SHP77 (cell line): ENCODE results near the gene DPEP3.
"Not testable (repeated sequence)": the region's sequence is repeated elsewhere in the genome, so short reads cannot be mapped to it uniquely, and the experiment has no call there.

Experiments used
- DNase-seq, 2 experiments: peaks; one replicate each; lab custom pipeline; 2025; lab: John Stamatoyannopoulos, UW

Gene DPEP3

DNA sequence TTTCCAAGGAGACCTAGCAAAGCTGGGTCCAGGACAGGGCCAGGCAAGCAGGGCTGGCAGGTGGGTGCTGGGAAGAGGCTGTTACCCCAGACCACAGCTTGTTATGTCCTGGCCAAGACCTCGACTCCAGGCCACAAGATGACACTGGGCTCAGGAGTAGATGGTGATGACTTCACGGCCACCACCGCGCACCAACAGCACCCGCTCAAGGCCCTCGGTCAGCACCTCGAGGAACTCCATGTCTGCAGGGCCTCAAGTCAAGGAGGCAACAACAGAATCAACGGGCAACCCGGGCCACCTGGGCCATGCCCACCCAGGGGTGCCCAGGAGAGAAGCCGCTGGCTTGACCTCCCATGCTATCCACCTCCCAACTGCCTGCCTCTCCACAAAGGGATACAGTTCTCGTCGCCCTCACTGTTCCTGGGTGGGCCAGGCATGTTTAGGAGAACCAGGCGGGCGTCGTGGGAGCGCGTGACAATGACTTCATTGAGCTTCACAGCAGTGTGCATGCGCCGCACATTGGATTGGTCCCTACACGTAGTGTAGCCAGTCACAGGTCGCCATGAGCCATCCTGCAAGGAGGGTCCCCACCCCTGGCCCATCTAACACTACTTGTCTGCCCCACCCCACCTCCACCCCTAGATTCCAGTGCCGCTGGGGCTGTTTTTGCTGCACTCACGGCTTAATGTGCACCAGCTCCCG is 35.5 kb downstream of the DPEP3 start:
- no peak for DNase-seq

DNA sequence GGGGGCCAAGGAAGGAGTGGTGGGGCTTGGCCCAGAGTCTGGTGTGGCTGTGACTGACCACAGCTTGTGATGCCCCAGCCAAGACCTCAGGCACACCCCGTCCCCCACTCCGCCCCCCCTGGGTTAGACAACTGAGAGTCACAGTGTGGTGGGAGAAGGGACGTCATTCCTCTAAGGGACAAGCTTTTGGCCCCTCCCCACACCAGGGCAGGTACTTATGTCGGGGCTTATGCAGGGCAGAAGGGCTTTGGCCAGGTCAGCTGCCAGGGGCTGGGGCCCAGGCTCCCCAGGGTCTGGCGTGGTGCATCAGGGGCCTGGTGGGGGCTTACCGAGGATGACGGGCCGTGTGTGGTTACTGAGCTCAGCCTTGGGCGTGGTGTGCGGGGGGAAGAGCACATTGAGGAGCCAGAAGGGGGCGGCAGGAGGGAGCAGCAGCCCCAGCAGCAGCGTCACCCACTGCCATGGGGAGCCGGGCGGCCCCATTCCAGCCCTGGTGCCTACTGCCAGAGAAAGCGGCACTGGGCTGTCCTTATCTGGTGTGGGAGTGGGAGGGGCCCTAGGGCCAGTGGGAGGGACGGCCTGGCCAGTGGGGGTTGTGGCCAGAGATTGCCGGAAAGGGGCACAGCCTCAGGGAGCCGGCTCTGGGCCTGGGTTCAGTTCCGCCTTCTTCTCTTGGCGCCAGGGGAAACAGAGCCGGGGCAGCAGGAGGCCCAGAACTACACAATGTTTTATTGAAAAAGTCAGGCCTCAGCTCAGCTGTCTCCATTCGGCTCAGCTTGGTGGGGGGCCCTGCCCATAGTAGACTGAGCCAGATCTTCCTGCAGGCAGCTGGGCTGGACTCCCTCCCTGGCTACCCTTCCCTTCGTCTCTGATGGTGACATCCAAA is 36.4 kb downstream of the DPEP3 start, which contains the start of gene LCAT:
Gene LCAT (minus strand): TSS at position 502 of the 886 bp plus-strand sequence. CDS start 19 bp downstream, at position 483.
- DNase-seq: no peak

DNA sequence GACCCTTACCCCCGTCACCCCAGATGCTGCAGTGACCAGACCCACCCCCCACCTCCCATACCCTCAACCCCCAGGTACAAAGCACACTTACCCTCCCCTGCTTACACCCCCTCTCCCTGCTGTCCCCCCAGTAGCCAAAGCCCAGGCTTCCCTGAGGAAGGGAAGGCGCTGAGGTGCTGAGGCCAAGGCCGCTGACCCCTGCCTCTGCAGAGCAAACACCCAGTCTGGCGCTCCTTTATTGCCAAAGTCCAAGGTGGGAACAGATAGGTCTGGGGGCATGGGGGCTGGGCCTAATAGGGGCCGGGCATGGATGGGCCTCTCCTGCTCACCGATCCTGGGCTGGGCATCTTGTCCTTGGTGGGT is 37.1 kb downstream of the DPEP3 start:
- DNase-seq: no peak

DNA sequence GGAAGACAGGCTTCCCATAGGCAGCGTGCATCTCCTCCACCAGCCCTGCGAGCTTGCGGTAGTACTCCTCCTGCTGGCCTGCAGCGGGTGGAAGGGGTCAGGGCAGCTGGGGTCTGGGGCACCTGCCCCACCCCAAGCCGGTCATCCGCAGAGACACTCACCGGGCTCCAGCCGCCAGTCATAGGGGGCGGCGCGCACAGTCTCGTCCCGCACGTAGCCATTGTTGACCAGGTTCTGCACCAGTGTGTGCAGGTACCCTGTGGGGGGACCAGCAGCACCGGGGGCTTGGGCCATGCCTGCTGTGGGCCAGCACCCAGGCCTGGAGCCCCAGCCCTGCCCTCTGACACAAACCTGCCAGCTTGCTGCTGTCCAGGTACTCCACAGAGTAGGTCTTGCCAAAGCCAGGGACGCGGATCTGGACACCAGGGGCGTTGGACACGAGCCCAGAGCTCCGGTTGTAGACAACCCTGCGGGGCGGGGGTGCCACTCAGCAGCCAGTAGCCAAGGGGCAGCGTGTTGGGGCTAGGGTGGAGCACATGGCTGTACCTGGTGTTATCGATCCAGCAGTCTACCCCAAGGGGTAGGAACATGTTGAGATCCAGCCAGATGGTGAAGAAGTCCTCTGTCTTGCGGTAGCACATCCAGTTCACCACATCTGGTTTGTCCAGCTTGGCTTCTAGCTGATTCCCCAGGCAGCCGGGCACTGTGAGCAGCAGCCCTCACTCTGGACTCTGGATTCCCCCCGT is 37.6 kb downstream of the DPEP3 start:
- no peak for DNase-seq

DNA sequence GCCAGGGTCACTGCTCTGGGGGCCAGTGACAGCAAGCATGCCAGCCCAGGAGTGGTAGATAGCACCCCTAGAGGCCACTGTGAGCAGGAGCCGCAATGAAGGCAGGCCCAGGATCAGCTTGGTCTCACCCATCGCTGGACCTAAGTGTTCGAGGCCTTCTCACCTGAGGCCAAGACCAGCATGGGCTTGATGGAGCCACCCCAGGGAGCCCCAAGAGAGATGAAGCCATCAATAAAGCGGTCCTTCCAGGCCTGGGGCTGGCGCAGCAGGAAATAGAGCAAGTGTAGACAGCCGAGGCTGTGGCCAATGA is 38.1 kb downstream of the DPEP3 start:
- peak; percentile 31 to 43 for DNase-seq

DNA sequence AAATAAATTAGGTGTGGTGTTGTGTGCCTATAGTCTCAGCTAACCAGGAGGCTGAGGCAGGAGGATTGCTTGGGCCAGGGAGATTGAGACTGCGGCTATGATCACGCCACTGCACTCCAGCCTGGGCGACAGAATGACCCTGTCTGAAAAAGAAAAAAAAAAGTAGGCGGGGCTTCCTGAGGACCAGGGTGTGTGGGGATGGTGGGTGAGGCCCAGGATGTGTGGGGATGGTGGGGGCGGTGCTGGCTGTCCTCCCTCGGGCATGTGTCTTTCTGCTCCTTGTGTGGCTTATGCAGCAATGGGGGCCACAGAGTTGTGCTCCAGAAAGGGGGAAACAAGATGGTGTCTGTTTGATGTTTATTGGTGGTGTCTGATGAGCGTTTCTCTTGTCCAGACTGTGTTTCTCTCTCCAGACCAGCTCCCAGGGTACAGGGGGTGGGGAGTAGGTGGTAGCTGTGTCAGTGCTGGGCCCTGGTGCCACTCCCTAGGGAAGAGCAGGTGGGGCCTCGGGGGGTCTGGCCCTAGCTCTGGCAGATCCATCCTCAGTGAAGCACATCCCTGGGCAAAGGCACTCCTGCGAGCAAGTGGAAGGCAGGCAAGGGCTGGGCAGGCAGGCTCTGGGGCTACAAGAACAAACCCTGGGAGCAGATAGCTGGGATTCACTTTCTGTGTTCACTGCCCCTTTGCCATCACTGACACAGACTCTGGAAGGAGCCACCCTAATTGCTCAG is 38.7 kb downstream of the DPEP3 start:
- DNase-seq: no peak

DNA sequence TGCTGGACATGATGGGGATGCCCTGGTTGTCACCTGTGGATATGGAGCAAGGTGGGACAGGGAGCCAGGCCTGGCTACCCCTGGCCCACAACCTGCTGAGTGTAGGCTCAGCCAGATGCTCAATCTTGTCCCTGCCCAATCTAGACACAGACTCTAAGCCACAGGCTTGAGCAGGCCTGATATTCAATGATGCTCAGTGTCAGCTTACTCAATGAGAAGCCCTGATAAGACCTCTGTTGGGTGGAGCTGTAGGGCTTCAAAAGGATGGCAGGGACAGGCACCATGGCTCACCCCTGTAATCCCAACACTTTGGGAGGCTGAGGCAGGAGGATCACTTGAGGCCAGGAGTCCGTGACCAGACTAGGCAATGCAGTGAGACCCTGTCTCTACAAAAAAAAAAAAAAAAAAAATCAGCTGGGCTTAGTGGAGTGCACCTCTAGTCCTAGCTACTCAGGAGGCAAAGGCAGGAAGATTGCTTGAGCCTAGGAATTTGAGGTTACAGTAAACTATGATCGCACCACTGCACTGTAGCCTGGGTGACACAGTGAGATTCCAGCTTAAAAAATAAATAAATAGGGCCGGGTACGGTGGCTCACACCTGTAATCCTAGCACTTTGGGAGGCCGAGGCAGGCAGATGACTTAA is 39.7 kb downstream of the DPEP3 start:
- no peak for DNase-seq

DNA sequence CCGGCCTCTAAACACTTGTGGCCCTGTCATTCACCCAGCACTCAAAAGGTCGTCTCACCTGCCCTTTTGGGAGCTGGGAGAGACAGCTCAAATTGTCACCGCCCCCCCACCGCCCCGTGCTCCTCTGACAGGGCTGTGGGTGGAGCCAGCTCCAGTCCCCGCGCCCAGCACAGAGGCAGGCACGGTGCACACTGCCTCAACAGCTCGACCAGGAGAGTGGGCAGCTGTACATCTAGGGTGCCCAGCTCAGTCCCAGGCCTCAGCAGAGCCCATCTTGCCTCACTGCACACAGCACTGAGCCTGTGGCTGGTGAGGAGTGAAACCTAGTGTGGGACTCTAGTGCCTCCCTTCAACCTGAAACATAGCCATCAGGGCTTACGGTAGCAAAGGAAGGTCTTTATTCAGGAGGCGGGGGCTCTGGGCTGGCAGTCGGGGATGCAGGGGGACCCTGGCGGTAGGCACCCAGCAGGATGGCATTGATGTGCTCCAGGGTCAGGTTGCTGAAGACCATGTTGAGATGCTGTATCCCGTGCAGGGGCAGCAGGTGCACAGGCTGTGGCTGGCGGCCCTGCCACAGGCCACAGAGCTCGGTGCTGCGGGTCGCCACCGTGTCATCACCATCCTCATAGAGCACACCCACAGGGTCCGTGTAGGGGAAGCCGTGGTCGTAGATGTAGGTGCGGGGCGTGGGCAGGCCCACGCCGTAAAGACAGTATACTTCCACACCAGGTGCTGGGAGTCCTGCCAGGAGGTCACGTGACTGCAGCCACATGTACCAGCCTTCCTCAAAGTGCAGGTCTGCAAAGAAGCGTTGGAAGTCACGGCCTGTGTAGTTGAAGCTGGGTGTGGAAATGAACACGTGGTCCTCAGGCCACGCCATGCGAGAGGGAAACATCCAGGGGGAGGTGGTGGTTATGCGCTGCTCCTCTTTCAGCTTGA is 40.5 kb downstream of the DPEP3 start:
- DNase-seq: no peak

DNA sequence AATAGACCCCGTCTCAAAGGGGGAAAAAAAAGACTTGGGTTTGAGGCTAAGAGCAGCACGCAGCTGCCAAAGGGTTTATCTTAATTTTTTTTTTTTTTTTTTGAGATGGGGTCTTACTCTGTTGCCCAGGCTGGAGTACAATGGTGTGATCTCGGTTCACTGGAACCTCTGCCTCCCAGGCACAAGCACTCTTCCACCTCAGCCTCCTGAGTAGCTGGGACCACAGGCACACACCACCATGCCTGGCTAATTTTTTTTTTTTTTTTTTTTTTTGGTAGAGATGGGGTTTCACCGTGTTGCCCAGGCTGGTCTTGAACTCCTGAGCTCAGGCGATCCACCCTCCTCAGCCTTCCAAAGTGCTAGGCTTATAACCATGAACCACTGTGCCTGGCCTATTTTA is 42.6 kb downstream of the DPEP3 start:
- not testable (repeated sequence) for DNase-seq

DNA sequence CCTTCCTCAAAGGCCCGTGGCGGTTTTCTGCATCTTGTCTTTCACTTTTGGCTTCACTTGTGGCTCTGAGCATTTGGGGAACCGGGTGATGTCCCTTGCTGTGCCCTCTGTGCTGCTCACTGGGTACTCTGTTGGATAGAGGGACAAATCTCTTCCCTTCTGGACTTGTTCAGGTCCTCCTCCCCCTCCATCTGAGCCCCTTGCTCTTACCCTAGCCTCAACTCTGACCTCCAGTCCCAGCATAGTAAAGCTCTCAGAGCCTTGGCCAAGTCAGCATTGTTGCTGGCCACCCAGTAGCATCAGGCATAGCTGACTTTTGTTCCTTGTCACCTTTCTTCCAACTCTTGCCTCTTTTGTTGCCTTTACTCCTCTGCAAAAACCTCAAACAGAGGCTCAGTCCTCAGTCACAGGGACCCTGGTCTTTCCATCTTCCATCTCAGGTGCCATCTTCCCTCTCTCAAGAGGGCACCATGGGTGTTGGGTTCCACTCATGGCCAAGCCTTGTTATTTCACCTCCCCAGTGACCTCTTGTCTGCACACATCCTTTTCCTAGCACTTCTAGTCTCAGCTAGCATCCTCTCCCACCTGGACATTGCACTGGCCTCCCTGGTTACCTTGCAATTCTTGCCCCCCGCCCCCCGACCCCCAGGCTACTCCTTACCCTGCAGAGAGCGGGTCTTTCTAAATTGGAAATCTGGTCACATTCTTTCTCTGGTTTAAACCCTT is 43.3 kb downstream of the DPEP3 start:
- DNase-seq: no peak

DNA sequence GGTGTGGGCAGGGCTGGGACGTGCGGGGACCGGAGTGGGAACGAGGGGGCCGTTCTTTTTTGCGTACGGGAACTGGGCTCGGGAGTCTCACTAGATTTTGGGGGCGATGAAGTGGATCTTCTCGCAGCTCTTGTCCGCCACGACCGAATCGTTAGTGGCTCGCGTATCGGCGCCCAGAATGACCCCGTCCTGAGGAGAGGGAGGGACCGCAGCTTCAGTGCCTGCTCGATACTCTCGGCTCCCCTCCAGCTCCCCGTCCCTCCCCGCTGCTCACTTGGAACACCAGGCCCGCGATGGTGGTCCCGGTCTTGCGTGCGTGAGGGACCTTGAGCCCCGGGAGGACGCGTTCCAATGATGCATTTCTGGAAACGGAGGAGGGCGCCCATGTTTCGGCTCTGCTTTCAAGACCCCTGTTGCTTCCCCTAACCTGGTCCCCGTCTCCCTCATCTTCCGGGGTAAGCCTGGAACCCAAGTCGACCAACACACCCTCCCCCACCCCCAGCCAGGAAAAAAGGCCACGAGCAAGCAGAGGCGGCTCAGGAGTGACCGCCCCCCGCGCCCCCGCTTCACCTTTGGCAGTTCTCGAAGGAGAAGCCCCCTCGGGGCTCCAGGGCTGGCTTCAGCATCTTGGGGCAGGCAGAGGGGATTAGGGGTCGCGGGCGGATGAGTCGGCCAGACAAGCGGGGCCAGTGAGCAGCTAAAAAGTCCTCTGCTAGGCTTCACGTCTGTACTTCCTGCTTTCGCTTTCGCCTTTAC is 44.0 kb downstream of the DPEP3 start, which contains the start of gene PSMB10:
Gene PSMB10 (minus strand): TSS at position 727 of the 756 bp plus-strand sequence. CDS start 101 bp downstream, at position 626.
- peak in 1 of 2 experiments; percentile 17 for DNase-seq

DNA sequence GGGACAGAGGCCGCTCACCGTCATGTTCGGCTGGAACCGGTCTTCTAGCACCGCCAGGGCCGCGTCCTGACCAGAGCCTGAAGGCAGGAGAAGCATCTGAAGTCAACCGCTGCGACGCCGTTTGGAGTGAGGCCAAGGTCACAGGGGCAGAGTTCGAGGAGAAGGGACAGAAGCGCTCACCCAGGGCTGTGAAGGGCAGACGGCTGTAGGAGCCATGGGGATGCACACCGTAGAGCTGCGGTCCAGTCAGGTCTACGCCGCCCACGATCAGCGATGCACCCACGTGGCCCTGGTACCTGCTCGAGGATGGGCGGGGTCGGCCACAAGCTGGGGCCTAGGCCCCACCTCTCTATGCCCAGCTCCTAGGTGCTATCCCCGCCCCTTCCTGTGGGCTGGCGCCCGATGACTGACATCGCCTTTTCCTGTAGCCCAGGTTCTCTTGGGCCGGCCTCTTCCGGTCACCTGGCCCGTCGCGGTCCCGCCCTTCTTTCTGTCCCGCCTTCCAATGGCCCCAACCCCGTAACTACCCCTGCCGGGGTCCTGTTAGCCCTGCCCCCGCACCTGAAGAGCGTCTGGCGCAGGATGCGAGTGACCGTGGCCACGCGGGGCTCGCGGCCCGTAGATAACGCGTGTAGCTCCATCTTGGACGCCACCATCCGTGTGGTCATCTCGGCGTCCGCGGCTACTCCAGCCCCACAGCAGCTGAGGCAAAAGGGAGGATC is 44.7 kb downstream of the DPEP3 start:
- peak; percentile 96 to 97 for DNase-seq

DNA sequence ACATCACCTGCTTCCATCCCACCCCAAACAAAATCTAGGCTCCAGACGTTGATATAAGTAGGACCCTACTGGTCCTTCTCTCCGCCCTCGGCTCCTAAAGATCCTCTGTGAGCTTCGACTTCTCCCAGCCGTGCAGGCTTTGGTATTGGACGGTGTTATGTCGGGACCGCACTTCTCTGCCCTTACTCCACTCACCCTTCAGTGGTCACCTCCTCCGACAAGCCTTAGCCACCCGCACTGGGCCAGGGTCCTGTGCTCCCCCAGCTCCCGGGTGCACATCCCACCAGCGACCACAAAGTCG is 45.2 kb downstream of the DPEP3 start:
- DNase-seq: no peak

DNA sequence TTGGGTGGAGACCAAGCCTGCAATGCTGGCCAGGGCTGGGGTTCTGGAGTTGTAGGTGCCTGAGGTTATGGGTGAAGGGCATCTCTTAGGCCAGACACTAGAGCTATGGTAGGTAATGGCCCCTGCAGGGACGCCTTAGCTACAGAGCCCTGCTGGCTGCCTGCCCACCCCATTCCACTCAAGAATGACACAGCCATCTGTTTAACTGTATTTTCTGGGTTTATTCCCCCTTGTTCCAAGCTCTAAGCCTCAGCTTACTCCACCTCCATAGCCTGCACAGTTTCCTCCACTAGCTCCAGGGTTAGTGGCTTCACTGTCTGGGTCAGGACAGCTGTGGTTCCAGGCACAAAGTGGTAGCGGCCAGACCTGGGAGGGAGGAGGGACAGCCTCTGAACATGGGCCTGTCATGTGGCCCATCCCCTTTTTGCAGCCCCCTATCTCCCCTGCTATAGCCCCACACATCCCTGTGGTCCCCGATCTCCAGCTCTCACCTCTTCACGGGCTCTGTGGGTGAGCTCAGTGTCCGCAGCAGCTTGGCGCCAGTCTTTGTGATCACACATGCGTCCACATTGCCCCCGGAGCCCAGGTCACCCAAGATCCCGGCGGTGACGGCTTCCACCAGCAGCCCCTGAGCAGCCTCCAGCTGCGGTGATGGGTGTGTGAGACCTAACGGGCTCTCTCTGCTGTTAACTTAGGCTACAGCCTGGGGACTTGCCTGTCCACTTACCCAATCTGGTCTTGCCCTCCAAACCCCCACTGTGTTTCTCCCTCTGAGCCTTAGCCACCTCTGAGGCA is 45.8 kb downstream of the DPEP3 start:
- DNase-seq: peak in 1 of 2 experiments; percentile 12

DNA sequence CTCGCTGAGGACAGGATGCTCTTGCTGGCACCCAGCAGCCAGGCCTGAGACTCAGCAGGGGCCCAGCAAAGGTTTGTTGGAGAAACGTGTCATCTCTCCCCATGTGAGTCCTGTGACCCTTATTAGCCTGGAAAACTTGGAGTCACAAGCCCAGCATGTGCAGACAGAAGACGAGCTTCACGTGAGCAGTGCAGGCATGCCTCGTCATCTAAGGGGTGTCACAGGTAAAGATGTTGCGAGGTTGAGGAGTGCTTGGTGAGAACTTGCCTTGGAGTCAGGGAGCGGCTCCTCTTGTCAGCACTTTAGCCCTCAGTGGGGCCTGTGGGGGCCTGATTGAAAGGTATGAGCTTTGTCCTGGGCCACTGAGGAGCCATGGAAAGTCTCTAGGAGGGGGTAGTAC is 46.5 kb downstream of the DPEP3 start:
- no peak for DNase-seq

DNA sequence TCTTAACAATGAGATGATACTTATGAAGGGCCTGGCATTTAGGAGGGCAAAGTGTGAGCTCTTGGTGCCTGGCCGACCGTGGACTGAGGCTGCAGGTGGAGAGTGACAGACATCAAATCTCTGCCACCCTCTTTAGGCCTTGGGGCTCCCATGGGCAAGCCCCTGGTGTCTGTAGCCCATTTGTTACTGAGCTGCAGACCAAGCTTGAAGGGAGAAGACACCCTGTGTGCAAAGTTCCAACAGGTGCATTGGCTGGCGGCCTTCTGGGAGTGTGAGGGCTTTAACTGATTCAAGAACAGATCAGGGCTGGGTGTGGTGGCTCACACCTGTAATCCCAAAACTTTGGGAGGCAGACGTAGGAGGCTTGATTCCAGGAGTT is 47.8 kb downstream of the DPEP3 start:
- no peak for DNase-seq

DNA sequence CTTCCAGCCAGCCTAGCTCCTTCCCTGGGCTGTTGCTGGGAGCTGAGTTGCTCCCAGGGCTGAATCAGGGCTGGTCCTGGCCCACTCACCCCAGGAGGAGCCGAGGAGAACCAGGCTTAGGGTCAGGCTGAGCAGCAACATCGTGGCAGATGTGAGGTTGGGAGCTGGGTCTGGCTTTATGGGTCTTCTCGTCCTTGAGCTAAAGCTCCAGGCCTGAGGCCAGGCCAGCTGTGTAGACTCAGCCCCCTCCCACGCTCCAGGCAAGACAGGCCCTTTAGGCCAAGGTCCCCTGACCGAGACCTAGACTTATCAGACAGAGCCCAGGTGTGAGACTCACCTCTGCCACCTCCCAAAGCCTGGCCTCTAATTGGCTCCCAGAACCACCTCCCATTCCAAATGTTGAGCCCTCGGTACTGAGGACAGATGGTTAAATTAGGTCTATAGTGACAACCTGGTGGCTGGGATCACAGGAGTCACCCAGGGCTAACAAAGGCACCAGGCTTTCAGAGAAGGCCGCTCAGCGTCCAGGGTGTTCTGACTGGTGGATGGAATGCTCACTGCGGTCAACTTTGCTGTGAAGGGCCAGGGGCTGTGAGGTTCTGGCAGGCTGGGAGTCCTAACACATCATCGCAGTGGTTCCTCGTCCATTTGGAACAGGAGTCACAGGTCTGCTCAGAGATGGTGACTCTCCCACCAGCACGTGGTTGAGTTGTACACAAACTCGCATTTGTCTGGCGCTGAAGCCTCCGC is 48.4 kb downstream of the DPEP3 start, which contains the start of gene CTRL:
Gene CTRL (minus strand): TSS at position 151 of the 750 bp plus-strand sequence. CDS start 10 bp downstream, at position 141.
- no peak for DNase-seq
